ENCODE data around the gene PSMC5.

PSMC5 gene

GRCh38 chr17:63826468-63827001, 696 bp upstream of the PSMC5 start:
- no peak for DNase-seq (ENCODE audit: low read depth)
- TF ChIP-seq CTCF (IDR thresholded peaks at IDR 0.05; ENCODE audit: control insufficient read depth, extremely low read depth, insufficient read depth) = no peak
- peak overlapping the region; percentile 68 for H3K4me3 ChIP-seq (ENCODE audit: low read depth, low read length)

DNA sequence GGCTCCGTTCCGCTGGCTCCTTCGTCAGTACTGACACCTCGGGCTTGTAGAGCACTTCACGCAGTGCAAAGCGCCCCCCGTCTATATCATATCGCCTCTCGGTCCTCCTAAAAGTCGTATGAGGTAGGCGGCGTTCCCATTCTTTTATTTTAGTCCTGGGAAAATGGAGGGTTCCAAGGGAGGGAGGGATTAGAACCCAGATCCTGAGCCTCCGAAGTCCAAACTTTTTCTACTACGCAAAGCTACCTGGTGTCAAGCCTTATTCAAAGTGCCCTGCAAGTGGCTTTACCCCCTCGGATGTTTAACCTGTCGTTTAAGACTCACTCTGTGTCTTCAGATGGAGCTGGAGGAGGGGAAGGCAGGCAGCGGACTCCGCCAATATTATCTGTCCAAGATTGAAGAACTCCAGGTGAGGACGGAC, 580 bp downstream of the PSMC5 start:
- H3K4me3 ChIP-seq (ENCODE audit: low read depth, low read length) = peak overlapping the region; percentile 68
- no peak for DNase-seq (ENCODE audit: low read depth)
- 0 out of 2 replicates have a peak, but pooled peaks have one; percentile 17 for TF ChIP-seq CTCF (IDR thresholded peaks at IDR 0.05; ENCODE audit: control insufficient read depth, extremely low read depth, insufficient read depth)

GRCh38 chr17:63828936-63829335, 1.7 kb downstream of the PSMC5 start:
- TF ChIP-seq CTCF (IDR thresholded peaks at IDR 0.05; ENCODE audit: control insufficient read depth, extremely low read depth, insufficient read depth) = no peak
- no peak for DNase-seq (ENCODE audit: low read depth)
- H3K4me3 ChIP-seq (ENCODE audit: low read depth, low read length) = no peak overlapping the region; the same call in 1 of the 2 replicates

- H3K4me3 ChIP-seq (ENCODE audit: low read depth, low read length) = no peak overlapping the region
- no peak for TF ChIP-seq CTCF (IDR thresholded peaks at IDR 0.05; ENCODE audit: control insufficient read depth, extremely low read depth, insufficient read depth)
- DNase-seq (ENCODE audit: low read depth) = no peak
Observed at GRCh38 chr17:63830278-63830677, 3.0 kb downstream of the PSMC5 start.

- no peak overlapping the region for H3K4me3 ChIP-seq (ENCODE audit: low read depth, low read length)
- no peak for TF ChIP-seq CTCF (IDR thresholded peaks at IDR 0.05; ENCODE audit: control insufficient read depth, extremely low read depth, insufficient read depth)
- DNase-seq (ENCODE audit: low read depth) = no peak
Observed at GRCh38 chr17:63830904-63831491, 3.8 kb downstream of the PSMC5 start.

DNA sequence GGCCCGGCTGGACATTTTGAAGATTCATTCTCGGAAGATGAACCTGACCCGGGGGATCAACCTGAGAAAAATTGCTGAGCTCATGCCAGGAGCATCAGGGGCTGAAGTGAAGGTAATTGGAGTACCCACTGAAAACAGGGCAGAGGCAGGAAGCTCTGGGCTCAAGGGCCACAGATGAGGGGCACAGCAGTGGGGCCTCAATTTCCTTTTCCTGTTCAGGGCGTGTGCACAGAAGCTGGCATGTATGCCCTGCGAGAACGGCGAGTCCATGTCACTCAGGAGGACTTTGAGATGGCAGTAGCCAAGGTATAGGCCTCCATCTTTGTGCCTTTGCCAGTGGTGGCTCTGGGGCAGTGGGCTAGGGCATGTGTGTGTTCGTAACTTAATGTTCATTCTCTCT, 4.3 kb downstream of the PSMC5 start:
- H3K4me3 ChIP-seq (ENCODE audit: low read depth, low read length) = no peak overlapping the region
- TF ChIP-seq CTCF (IDR thresholded peaks at IDR 0.05; ENCODE audit: control insufficient read depth, extremely low read depth, insufficient read depth) = no peak
- DNase-seq (ENCODE audit: low read depth) = no peak

DNA sequence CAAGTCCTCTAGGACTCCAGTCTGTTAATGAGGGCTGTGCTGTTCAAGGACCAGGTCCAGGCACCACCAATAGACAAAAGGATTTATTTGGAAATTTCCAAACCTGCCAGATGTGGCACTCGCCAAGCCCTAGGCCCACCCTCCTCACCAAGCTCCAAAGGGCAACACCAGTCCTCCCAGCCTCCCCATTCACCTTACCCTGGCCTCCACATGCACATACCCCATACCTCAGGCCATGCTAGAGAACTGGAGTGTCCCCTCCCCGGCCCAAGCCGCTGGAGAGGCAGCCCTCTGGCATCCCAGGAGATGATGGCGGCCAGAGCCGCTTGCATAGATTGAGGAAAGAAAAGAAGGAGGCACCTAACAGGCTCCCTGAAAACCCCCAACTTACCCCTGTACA, 4.8 kb downstream of the PSMC5 start:
- no peak overlapping the region for H3K4me3 ChIP-seq (ENCODE audit: low read depth, low read length)
- no peak for DNase-seq (ENCODE audit: low read depth)
- TF ChIP-seq CTCF (IDR thresholded peaks at IDR 0.05; ENCODE audit: control insufficient read depth, extremely low read depth, insufficient read depth) = no peak
